ENCODE results near the gene ACACA.

Gene ACACA

DNA sequence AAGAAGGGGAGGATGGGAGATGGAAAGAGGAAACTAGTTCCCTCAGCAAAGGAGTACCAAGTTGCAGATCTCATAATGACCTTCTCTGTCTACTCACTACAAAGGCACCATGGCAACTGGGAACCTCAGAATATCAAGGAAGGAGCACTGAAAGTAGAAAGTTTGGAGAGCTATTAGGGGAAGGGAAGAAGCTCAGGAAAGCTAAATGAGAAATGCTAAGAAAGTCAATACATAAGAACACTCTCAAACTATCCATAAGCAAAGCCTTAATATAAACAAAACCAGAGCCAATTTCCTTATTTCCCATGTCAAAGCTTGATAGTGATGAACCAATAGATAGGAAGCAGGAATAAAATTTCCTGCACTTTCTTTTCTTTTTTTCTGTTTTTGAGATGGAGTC, 88.8 kb downstream of the ACACA start:
- peak overlapping the region; percentile 95 for H3K27ac ChIP-seq
- TF ChIP-seq, protein P1, sequence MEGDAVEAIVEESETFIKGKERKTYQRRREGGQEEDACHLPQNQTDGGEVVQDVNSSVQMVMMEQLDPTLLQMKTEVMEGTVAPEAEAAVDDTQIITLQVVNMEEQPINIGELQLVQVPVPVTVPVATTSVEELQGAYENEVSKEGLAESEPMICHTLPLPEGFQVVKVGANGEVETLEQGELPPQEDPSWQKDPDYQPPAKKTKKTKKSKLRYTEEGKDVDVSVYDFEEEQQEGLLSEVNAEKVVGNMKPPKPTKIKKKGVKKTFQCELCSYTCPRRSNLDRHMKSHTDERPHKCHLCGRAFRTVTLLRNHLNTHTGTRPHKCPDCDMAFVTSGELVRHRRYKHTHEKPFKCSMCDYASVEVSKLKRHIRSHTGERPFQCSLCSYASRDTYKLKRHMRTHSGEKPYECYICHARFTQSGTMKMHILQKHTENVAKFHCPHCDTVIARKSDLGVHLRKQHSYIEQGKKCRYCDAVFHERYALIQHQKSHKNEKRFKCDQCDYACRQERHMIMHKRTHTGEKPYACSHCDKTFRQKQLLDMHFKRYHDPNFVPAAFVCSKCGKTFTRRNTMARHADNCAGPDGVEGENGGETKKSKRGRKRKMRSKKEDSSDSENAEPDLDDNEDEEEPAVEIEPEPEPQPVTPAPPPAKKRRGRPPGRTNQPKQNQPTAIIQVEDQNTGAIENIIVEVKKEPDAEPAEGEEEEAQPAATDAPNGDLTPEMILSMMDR (conservative IDR thresholded peaks at IDR 0.05), result no peak
- no peak for TF ChIP-seq ZFX (IDR thresholded peaks at IDR 0.05)

- TF ChIP-seq ZFX (IDR thresholded peaks at IDR 0.05), result no peak
- TF ChIP-seq, protein P1 (conservative IDR thresholded peaks at IDR 0.05), result no peak
- peak overlapping the region; percentile 95 for H3K27ac ChIP-seq
Measured at GRCh38 chr17:37315601-37316000, 91.0 kb downstream of the ACACA start.

GRCh38 chr17:37312137-37312923, 94.3 kb downstream of the ACACA start:
- no peak for TF ChIP-seq ZFX (IDR thresholded peaks at IDR 0.05)
- TF ChIP-seq, protein P1 (conservative IDR thresholded peaks at IDR 0.05), result no peak
- no peak overlapping the region; the same call in 1 of the 2 replicates for H3K27ac ChIP-seq

- TF ChIP-seq, protein P1 (conservative IDR thresholded peaks at IDR 0.05), result no peak
- no peak for TF ChIP-seq ZFX (IDR thresholded peaks at IDR 0.05)
- H3K27ac ChIP-seq, result no peak overlapping the region
Measured at GRCh38 chr17:37310940-37311339, 95.7 kb downstream of the ACACA start.

DNA sequence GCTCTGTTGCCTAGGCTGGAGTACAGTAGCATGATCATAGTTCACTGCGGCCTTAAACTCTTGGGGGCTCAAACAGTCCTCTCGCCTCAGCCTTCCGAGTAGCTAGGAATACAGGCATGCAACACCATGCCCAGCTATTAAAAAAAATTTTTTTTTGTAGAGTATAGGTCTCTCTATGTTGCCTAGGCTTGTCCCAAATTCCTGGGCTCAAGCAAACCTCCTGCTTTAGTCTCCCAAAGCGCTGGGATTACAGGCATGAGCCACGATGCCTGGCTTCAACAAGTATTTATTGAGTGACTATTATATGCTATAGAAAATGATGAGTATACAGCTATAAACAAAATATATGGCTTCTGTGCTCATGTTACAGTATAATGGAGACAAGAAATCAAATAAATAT, 97.6 kb downstream of the ACACA start:
- TF ChIP-seq ZFX (IDR thresholded peaks at IDR 0.05), result no peak
- TF ChIP-seq, protein P1 (conservative IDR thresholded peaks at IDR 0.05), result no peak
- no peak overlapping the region for H3K27ac ChIP-seq

DNA sequence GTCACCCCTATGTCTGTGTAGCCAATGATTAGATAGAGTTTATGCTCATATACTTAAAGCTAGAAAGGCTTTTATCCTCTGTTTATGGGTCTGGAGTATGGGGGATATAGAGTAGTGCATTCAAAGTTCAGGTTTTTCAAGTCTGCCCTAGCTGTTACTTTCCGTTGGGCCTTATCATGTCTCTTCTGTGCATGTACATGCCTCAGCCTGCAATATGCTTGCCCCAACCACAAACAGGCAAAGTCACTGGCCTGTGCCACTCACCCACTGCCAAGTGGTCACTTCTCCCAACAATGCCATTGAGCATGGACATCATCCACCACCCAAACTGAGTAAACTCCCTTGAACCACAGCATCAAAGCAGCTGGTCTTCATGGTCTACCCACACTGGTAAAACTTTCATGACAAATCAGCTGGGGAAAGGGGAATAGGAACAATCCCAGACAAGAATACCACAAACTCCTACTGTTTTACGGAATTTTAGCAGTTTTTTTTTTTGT, 101.2 kb downstream of the ACACA start:
- peak overlapping the region; percentile 33 for H3K27ac ChIP-seq
- TF ChIP-seq, protein P1 (conservative IDR thresholded peaks at IDR 0.05), result no peak
- TF ChIP-seq ZFX (IDR thresholded peaks at IDR 0.05), result no peak

GRCh38 chr17:37301288-37301687, 105.3 kb downstream of the ACACA start:
- peak overlapping the region; percentile 47; the same call in 1 of the 2 replicates for H3K27ac ChIP-seq
- TF ChIP-seq, protein P1 (conservative IDR thresholded peaks at IDR 0.05), result no peak

Measured in C4-2B (cell line).